Stimulated activated naive CD8-positive, alpha-beta T cell treated with anti-CD3 and anti-CD28 coated beads, Interleukin-15, Interleukin-2, amounts not matched to agents 100 ng/mL and 50 ng/mL, for 24 hours (primary cell): ENCODE data around the gene TCOF1.
A peak's percentile ranks its signal among the peaks of the same experiment; 100 is the strongest.

Experiments used
- H3K27ac Mint-ChIP-seq: one replicate; pipeline ENCODE4 v1.8.0; 2021; ENCODE audit warnings: mild to moderate bottlenecking, mixed read lengths
- H3K27me3 Mint-ChIP-seq: one replicate; pipeline ENCODE4 v1.8.0; 2021; ENCODE audit warnings: mixed read lengths
- H3K36me3 Mint-ChIP-seq: one replicate; pipeline ENCODE4 v1.8.0; 2021; ENCODE audit warnings: low read depth, mixed read lengths
- H3K4me1 Mint-ChIP-seq: one replicate; pipeline ENCODE4 v1.8.0; 2021; ENCODE audit warnings: low read depth, mixed read lengths
- H3K4me3 Mint-ChIP-seq: one replicate; pipeline ENCODE4 v1.8.0; 2021; ENCODE audit warnings: mild to moderate bottlenecking, mixed read lengths
- H3K9me3 Mint-ChIP-seq: one replicate; pipeline ENCODE4 v1.8.0; 2021; ENCODE audit warnings: mixed read lengths

The TCOF1 gene

DNA sequence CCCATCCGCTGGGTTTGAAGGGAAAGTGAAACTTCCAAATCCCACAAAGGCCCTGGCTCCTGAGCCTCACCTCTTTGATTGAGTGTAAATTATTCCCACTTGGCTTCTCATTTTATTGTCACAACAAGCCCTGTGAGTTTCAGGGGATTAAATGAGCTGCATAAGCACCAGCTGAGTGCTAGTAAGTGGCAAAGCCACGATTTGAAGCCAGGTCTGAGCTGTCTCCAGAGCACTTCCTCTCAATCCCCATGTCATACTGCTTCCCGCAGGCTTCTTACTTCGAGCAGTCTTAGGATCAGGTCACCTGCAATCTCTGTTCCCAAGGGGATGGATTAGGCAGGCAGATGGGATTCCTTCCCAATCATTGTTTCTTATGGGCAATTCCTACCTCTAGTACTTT, 74.1 kb downstream of the TCOF1 start:
- no peaks in the 10 kb centered on the region for H3K27me3 Mint-ChIP-seq
- H3K4me3 Mint-ChIP-seq: no peak overlapping the region
- no peaks in the 10 kb centered on the region for H3K9me3 Mint-ChIP-seq
- no peaks in the 10 kb centered on the region for H3K36me3 Mint-ChIP-seq
- peaks cover 14% of the 10 kb centered on the region for H3K4me1 Mint-ChIP-seq
- no peak overlapping the region for H3K27ac Mint-ChIP-seq

DNA sequence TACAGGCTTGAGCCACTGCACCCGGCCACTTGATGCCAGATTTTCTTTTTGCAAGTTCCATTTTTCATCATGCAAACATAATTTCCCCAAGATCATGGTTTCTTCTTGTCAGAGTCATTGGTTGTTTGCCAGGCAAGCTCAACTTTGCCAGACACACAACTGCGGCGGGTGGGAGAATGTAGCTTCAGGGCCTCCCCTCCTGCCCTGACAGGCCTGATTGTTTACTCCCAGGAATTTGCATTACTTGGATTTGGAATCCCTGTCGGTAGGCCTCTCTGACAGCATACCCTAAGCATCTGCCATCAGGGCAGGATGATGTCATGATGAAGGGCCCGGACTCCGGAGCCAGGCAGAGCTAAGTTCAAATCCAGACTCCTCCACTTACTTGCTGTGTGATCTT, 77.0 kb downstream of the TCOF1 start:
- no peaks in the 10 kb centered on the region for H3K9me3 Mint-ChIP-seq
- peaks cover 14% of the 10 kb centered on the region for H3K4me1 Mint-ChIP-seq
- H3K4me3 Mint-ChIP-seq: no peak overlapping the region
- no peak overlapping the region for H3K27ac Mint-ChIP-seq
- no peaks in the 10 kb centered on the region for H3K36me3 Mint-ChIP-seq
- no peaks in the 10 kb centered on the region for H3K27me3 Mint-ChIP-seq

- H3K9me3 Mint-ChIP-seq: no peaks in the 10 kb centered on the region
- peaks cover 10% of the 10 kb centered on the region for H3K4me1 Mint-ChIP-seq
- H3K27me3 Mint-ChIP-seq: no peaks in the 10 kb centered on the region
- H3K27ac Mint-ChIP-seq: peak overlapping the region; percentile 78
- no peak overlapping the region for H3K4me3 Mint-ChIP-seq
- H3K36me3 Mint-ChIP-seq: no peaks in the 10 kb centered on the region
These were observed 78.7 kb downstream of the TCOF1 start for GRCh38 chr5:150436141-150436680.

GRCh38 chr5:150438873-150439546, 81.5 kb downstream of the TCOF1 start:
- H3K4me1 Mint-ChIP-seq: peaks cover 14% of the 10 kb centered on the region
- H3K4me3 Mint-ChIP-seq: no peak overlapping the region
- H3K27ac Mint-ChIP-seq: no peak overlapping the region
- H3K9me3 Mint-ChIP-seq: no peaks in the 10 kb centered on the region
- H3K36me3 Mint-ChIP-seq: peaks cover 11% of the 10 kb centered on the region
- H3K27me3 Mint-ChIP-seq: no peaks in the 10 kb centered on the region

GRCh38 chr5:150440948-150441812, 83.7 kb downstream of the TCOF1 start:
- H3K27ac Mint-ChIP-seq: no peak overlapping the region
- H3K36me3 Mint-ChIP-seq: peaks cover 30% of the 10 kb centered on the region
- peaks cover 21% of the 10 kb centered on the region for H3K4me1 Mint-ChIP-seq
- no peak overlapping the region for H3K4me3 Mint-ChIP-seq
- no peaks in the 10 kb centered on the region for H3K9me3 Mint-ChIP-seq
- no peaks in the 10 kb centered on the region for H3K27me3 Mint-ChIP-seq

DNA sequence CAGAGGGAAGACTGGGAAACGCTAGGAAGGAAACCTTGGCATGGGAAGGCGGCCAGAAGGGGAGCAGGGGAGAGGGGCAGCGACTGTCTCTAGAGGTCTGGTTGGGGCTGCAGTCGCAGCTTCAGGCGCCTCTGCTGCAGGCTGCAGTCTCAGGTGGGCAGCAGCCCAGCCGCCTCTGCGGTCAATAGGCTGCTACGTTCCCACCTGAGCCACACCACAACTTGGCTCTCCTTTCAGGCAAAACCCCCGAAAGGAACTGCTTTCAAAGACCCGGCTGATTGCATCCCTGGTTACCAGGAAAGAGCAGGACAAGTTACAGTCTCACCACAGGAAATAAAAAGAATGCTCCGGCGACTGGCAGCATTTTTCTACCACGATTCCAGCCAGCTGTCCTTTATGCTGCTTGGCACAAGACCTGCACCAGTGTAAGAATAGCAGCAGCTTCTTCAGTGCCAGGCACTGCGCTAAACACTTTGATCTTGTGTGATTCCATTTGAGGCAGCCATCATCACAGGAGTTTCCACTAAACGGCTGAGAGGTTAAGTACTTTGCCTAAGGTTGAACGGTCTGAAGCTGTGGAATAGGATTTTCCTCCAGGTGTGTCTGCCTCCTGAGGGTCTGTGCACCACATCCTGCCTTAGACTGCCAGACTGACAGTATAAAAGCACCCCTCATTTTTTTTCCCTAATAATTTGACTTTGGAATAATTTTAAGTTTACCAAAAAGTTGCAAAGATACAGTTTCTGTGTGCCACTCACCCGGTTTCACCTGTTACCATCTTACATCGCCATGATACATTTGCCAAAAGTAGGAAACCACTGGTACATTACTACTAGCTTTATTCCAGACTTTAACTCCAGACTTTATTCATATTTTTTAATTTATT, 84.6 kb downstream of the TCOF1 start:
- Mint-ChIP-seq H3K4me3 (no peak overlapping the region), H3K9me3 (no peaks in the 10 kb centered on the region), H3K4me1 (peaks cover 25% of the 10 kb centered on the region), H3K27me3 (no peaks in the 10 kb centered on the region), H3K36me3 (peaks cover 39% of the 10 kb centered on the region), H3K27ac (no peak overlapping the region)

DNA sequence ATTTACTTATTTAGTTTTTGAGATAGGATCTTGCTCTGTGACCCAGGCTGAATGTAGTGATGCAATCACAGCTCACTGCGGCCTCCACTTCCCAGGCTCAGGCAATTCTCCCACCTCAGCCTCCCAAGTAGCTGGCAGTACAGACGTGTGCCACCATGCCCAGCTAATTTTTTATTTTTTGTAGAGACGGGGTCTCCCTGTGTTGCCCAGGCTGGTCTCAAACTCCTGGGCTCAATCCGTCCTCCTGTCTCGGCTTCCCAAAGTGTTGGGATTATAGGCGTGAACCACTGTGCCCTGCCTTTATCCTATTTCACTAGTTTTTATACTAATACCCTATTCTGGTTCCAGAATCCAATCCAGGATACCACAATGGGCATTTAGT, 85.2 kb downstream of the TCOF1 start:
- H3K27ac Mint-ChIP-seq: no peak overlapping the region
- no peak overlapping the region for H3K4me3 Mint-ChIP-seq
- no peaks in the 10 kb centered on the region for H3K27me3 Mint-ChIP-seq
- H3K4me1 Mint-ChIP-seq: peaks cover 31% of the 10 kb centered on the region
- peaks cover 45% of the 10 kb centered on the region for H3K36me3 Mint-ChIP-seq
- H3K9me3 Mint-ChIP-seq: no peaks in the 10 kb centered on the region

DNA sequence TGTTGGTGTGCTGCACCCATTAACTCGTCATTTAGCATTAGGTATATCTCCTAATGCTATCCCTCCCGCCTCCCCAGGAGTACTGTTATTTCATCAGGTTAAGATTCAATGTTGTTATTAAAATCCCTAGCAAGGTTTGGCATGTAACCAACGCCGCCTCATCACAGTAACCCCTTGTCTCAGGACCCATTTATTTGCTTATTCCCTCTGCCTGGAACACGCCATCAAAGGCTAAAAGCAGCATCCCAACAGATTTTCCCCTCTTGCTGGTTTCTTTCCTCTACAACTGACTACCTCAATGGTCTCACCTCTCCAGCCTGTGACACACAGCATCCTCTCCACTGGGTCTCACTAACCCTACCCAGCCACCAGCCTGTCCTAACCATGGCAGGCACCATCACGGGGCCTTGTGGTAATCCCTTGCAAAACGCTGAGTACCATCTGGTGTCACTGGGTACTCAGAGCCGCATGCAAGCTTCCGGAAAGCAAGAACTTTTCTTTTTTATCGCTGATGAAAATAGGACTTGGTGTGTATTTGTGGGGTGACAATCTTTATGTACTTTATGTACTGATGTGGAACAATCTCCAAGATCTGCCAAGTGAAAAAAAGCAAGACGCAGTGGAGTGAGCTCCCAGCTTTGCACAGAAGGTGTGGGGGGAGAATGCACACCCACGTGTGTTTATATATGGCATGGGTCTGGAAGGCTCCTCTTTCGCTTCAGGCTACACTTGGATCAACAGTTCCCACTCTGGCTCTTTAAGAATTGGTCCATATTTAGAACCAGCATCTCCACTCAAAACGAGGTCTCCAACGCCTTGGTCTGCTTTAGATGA, 86.0 kb downstream of the TCOF1 start:
- Mint-ChIP-seq H3K36me3 (peaks cover 53% of the 10 kb centered on the region), H3K9me3 (no peaks in the 10 kb centered on the region), H3K4me1 (peaks cover 39% of the 10 kb centered on the region), H3K4me3 (peak overlapping the region; percentile 11), H3K27me3 (no peaks in the 10 kb centered on the region), H3K27ac (peak overlapping the region; percentile 58)

GRCh38 chr5:150444770-150445169, 87.3 kb downstream of the TCOF1 start:
- H3K4me3 Mint-ChIP-seq: peak overlapping the region; percentile 37
- H3K36me3 Mint-ChIP-seq: peaks cover 64% of the 10 kb centered on the region
- H3K9me3 Mint-ChIP-seq: no peaks in the 10 kb centered on the region
- peak overlapping the region; percentile 67 for H3K27ac Mint-ChIP-seq
- no peaks in the 10 kb centered on the region for H3K27me3 Mint-ChIP-seq
- peaks cover 43% of the 10 kb centered on the region for H3K4me1 Mint-ChIP-seq

- Mint-ChIP-seq H3K9me3 (no peaks in the 10 kb centered on the region), H3K27ac (peak overlapping the region; percentile 99), H3K36me3 (peaks cover 64% of the 10 kb centered on the region), H3K4me1 (peaks cover 48% of the 10 kb centered on the region), H3K27me3 (no peaks in the 10 kb centered on the region), H3K4me3 (peak overlapping the region; percentile 93)
These were observed 88.6 kb downstream of the TCOF1 start for GRCh38 chr5:150446088-150446487.

GRCh38 chr5:150446583-150446982, 89.1 kb downstream of the TCOF1 start:
- Mint-ChIP-seq H3K27ac (peak overlapping the region; percentile 99), H3K4me3 (peak overlapping the region; percentile 93), H3K4me1 (peaks cover 48% of the 10 kb centered on the region), H3K27me3 (no peaks in the 10 kb centered on the region), H3K36me3 (peaks cover 64% of the 10 kb centered on the region), H3K9me3 (no peaks in the 10 kb centered on the region)

- no peaks in the 10 kb centered on the region for H3K9me3 Mint-ChIP-seq
- H3K27me3 Mint-ChIP-seq: no peaks in the 10 kb centered on the region
- peak overlapping the region; percentile 93 for H3K4me3 Mint-ChIP-seq
- H3K36me3 Mint-ChIP-seq: peaks cover 64% of the 10 kb centered on the region
- H3K27ac Mint-ChIP-seq: peak overlapping the region; percentile 99
- H3K4me1 Mint-ChIP-seq: peaks cover 48% of the 10 kb centered on the region
These were observed 89.7 kb downstream of the TCOF1 start for GRCh38 chr5:150447188-150447587.

DNA sequence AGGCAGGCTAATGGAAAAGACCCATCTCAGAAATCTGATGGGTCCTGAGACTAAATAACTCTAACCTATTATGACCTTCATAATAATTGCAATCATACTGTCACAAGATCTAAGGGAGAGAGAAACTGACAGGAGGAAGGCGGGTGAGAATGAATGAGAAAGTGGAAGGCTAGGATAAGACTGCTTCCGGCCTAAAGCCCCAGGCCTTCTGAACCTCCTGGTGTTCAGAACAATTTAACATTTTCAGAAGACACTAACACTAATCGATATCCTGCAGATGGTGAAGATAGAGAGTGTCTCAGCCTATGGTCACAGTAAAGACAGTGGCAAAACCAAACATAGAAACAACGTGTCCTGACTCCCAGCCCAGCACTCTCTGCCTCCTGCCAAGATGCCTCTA, 90.8 kb downstream of the TCOF1 start:
- peaks cover 60% of the 10 kb centered on the region for H3K36me3 Mint-ChIP-seq
- H3K27me3 Mint-ChIP-seq: no peaks in the 10 kb centered on the region
- H3K27ac Mint-ChIP-seq: peak overlapping the region; percentile 99
- H3K4me1 Mint-ChIP-seq: peaks cover 48% of the 10 kb centered on the region
- no peaks in the 10 kb centered on the region for H3K9me3 Mint-ChIP-seq
- peak overlapping the region; percentile 93 for H3K4me3 Mint-ChIP-seq

DNA sequence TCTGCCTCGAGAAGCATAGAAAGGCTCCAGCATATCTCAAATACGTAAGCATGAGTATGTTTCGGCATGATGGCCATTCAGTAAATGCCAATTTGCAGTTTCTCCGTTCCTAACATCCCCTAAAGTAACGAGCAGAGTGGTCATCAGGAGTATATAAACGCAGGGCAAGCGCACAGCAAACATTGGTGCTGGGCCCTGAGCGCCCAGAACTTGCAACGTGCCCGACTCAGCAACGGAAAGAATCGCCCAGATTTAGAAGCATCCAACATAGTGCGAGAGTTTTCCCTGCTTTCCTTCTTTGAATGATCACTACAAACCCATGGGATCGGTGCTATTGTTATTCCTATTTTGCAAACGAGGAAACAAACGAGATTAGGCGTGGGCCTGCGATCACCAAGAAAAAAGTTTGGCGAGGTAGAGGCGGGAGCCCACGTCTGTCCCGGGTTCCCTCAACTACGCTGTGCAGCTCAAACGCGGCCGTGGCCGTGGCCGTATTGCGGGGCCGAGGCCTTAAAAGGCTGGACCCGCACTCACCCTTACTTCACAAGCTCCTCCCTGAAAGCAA, 91.5 kb downstream of the TCOF1 start:
- no peaks in the 10 kb centered on the region for H3K27me3 Mint-ChIP-seq
- H3K27ac Mint-ChIP-seq: peak overlapping the region; percentile 99
- H3K36me3 Mint-ChIP-seq: peaks cover 53% of the 10 kb centered on the region
- H3K9me3 Mint-ChIP-seq: no peaks in the 10 kb centered on the region
- peak overlapping the region; percentile 93 for H3K4me3 Mint-ChIP-seq
- H3K4me1 Mint-ChIP-seq: peaks cover 44% of the 10 kb centered on the region
